HPDE6-E6E7 (cell line): ENCODE data around the gene APOL3.
A peak's percentile ranks its signal among the peaks of the same experiment; 100 is the strongest.
"Not testable (repeated sequence)": the region's sequence is repeated elsewhere in the genome, so short reads cannot be mapped to it uniquely, and the experiment has no call there.

ENCODE experiments used
- DNase-seq: peaks from one replicate; pipeline ENCODE4 v3.0.0; 2011; ENCODE audit warnings: missing footprints; ENCODE audit errors: extremely low spot score

The APOL3 gene

DNA sequence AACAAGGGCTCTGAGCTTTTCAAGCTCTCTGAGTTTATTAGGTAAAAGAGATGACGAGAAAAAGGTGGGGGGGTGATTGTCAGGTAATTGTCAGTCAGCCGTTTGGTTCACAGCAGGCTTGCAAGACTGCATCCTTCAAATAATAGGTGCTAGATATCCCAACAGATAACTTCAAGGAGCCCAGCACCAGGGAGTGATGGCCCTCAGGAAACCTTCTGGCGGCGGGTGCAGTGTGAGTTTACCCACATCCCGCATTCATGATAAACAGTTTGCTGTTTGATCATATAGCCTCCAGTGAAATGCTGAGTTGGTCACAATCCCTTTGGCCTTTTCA, 1.2 kb upstream of the APOL3 start:
- DNase-seq: not testable (repeated sequence)

- DNase-seq: peak; percentile 35
These were observed 3.8 kb downstream of the APOL3 start for GRCh38 chr22:36156515-36157419.

DNA sequence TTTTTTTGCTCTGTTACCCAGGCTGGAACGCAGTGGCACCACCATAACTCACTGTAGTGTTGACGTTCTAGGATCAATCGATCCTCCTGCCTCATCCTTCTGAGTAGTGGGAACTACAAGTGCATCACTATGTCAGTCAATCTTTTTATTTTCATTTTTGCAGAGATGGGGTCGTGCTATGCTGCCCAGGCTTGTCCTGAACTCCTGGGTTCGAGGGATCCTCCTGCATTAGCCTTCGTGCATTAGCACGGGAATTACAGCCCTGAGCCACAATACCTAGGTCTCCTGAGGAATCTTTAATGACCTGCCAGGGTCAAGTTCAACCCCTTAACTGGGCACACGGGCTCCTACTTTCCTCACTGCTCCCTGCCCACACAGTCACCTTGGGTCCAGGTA, 4.4 kb downstream of the APOL3 start:
- DNase-seq: no peak

GRCh38 chr22:36155702-36156101, 4.9 kb downstream of the APOL3 start:
- no peak for DNase-seq

DNA sequence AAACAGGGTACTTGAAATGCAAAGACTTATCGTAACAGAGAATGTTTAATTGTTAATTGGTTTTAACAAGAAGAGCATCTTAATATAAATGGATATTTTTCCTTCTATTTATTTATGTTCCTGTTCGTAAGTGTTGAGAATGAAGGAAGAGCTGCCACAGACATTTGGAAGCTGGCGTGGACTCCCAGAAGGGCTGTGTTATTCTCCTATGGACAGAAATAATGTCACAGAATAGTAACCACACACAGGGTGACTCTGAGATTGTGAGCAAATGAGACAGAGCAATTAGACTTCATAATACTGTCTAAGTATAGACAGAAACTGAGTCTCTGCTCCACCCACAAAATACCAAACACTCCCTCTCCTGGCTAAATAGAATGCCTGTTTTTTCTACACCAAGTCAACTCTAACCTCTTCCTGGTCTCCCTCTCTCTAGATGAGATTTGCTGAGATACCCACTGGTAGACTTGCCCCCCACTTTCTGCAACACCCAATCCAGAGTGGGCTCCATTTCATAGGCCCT, 6.1 kb downstream of the APOL3 start:
- no peak for DNase-seq

DNA sequence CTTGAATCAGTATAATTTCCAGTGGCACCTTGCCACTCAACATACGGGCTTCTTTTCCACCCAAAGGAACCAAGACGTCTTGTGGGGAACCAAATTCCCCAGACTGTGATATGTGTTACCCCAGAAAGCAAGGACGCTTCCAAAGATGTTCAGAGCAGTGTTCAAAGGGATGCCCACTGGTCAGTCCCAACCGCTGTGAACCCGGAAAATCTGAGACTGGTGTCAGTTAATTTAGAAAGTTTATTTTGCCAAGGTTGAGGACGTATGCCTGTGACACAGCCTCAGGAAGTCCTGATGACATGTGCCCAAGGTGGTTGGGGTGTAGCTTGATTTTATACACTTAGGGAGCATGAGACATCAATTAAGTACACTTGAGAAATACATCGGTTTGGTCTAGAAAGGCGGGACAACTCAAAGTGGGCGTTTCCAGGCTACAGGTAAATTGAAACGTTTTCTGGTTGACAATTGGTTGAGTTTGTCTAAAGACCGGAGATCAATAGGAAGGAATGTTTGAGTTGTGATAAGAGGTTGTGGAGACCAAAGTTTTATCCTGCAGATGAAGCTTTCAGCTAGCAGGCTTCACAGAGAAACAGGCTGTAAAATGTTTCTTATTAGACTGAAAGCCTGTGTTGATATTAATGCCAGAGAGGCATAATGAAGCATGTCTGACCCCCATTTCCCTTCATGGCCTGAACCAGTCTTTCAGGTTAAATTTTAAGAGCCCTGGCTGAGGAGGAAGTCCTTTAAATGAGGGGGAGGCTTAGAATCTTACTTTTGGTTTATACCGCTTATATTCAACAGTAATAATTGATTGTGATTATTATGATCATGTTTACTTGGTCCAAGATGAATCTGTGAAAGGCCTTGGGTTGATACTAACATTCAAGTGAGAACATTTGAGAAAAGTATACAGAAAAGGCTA, 6.8 kb downstream of the APOL3 start:
- no peak for DNase-seq

DNA sequence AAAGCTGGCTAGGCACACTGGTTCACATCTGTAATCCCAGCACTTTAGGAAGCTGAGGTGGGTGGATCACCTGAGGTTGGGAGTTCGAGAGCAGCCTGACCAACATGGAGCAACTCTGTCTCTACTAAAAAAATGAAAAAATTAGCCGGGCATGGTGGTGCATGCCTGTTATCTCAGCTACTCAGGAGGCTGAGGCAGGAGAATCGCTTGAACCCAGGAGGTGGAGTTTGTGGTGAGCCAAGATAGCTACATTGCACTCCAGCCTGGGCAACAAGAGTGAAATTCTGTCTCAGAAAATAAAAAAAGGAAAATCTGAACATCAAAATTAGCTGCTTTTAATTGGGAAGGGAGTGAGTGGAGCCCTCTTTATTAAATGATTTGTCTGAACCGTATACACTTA, 7.7 kb downstream of the APOL3 start:
- not testable (repeated sequence) for DNase-seq

- no peak for DNase-seq
These were observed 8.5 kb downstream of the APOL3 start for GRCh38 chr22:36152088-36152487.

GRCh38 chr22:36151006-36151595, 9.5 kb downstream of the APOL3 start:
- DNase-seq: no peak

DNA sequence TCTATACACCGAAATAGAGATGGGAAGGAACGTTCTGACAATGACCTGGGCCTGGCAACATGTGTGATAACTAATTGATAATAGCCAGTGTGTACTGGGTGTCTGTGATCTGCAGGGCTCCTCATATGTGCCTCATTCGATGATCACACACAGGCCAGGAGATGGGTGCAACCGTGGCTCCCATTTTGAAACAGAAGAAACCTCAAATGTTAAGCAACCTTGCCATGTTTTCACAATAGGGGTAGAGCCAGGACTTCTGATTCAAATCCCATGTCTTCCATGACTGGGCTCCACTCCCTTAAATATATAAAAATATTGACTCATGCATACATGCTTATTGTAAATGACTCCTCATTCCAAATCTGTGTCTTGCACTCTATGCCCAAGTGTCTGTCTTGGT, 11.1 kb downstream of the APOL3 start:
- no peak for DNase-seq

DNA sequence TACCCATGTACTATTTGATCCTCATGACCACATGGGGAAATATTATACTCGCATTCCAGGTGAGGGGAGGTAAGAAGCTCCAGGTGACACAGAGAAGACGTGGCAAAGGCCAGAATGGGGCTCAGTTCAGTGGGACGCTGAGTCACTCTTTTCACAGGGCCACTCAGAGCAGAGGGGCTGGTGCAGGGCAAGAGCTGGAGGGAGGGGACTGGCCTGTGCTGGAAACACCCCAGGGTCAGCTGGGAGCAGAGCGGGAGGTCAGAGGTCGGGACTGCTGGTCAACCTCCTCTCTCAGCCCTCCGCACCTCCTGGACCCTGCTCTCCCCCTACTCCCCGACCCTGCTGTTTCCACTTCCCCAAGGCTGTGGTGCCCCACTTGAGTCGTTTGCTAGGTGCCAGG, 12.1 kb downstream of the APOL3 start:
- no peak for DNase-seq

DNA sequence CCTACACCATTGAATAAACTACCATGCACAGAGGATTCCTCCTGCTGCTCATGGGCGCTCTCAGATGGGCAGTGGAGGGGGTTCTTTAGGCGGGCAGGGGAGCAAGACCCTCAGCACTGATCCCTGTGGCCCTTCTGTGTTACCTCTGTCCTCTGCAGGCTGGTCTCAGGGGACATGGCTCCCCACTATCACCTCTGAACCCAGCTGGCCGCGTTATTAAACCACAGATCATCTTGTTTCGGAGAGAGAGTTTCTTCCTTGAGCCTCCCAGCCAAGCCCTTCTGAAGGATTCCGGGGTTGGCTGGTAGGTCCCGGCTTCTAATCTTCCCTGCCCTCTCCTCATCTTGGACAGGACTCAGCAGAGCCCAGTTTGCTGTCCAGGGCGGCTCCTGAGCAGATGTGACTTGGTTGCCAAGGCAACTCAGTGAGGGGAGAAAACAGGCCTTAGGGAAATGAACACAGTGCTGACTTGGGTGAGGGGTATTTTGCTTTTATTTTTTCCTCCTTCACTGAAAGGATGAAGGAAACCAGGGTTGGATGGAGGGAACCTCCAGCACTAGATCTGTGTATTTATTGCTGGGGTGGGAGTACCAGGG, 13.3 kb downstream of the APOL3 start:
- no peak for DNase-seq

GRCh38 chr22:36145881-36146280, 14.7 kb downstream of the APOL3 start:
- DNase-seq: no peak

DNA sequence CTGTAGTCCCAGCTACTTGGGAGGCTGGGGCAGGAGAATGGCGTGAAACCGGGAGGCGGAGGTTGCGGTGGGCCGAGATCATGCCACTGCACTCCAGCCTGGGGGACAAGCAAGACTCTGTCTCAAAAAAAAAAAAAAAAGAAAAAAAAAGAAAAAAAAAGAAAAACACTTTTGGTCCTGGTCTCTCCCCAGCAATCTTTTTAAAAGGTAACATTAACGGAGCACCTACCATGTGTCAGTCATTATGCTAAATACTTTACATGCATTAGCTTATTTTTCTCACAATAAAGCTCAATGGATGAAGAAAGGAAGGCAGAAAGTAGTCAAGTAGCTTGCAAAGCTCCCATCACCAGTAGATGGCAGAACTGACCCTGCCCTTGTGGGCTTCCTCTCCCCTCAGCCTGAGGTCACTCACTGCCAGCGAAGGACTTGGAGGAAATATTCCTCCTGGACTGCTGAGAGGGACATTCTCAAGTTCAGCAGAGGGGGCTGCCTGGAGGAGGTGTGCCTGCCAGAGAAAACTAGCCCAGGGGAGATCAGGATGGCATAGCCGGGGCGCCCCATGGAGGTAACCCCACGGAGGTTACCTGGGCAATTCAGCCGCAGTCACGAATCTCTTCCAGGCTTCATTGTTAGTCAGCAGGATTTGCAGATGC, 15.5 kb downstream of the APOL3 start:
- DNase-seq: peak; percentile 26

DNA sequence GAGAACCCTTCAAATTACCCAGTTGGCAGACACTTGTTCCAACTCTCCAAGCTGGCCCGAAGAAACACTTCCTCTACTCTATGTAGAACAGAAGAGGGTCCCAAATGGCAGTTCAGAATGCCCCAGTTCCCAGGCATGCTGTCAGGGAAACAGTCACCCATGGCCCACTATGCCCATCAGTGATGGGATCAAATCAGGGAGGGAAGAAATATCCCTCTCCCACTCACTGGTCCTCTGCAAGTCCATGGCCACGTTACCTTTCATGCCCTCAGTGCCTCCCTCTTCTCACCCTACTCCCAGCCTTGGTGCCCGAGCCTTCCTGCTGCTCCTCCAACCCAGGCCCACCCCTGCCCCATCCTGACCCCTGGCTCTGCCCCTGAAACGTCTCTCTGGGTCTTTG, 16.6 kb downstream of the APOL3 start:
- no peak for DNase-seq

- DNase-seq: no peak
These were observed 17.3 kb downstream of the APOL3 start for GRCh38 chr22:36143066-36143815.

- no peak for DNase-seq
These were observed 19.1 kb downstream of the APOL3 start for GRCh38 chr22:36141481-36141880.

DNA sequence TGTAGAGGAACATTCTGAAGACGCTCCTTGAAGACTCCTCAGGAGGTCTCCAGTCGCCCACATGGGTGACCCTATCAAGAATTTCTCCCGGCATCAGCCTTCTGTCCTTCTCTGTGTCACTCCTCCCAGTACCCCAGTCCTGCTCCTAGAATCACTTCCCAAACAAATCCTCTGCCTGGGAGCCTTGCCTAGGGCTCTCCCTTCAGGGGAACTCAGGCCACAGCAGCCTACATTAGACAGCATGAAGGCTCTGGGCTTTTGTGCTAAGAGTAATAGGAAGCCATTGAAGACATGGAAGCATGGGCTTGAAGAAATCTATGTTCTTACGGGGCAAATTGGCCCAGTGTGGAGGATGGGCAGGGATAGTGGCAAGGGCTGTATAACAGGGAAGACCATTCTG, 21.8 kb downstream of the APOL3 start:
- DNase-seq: not testable (repeated sequence)

DNA sequence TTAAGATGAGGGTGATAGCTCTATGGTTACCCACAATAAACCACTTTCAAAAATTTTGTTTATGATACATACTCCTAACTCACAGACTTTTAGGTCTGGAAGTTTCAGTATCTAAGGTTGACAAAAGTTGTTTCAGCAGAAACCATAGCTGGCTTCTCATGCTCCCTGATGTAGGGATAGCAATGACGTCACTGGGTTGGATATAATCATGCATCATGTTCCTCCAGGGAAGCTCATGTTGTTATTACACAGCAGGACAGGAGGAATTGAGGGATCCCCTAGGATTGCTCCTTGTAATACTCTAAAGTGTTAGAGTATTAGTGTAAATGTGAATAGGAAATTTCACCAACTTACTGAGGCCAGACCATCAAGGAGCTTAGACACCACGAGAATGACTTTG, 23.6 kb downstream of the APOL3 start:
- no peak for DNase-seq

DNA sequence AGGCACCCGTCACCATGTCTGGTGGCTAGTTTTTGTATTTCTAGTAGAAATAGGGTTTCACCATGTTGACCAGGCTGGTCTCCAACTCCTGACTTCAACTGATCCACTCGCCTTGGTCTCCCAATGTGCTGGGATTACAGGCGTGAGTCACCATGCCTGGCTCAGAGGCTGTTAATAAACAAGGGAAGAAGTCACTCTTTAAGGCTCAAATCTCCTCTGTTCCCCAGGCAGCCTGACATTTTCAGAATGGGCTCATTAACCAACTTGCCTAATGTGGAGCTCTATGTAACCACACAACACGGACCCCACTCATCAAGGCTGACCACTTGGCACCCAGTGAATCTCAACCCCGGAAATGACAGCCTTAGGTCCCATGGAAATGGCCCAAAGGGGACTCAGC, 24.1 kb downstream of the APOL3 start:
- no peak for DNase-seq
